A549 (cell line): Measurements from ENCODE around the gene ERFE. TPM values are rescaled to one million over a fixed set of nuclear protein-coding genes. Genes with fewer than 3 reads are reported as not detected.

Experiments
- ATAC-seq, 2 experiments: fragments of 200-7000 bp in 1 of 2; fragments of >200 bp in 1 of 2; cut with Nextera tagmentation in 1 of 2; cut with Tn5 transposase in 1 of 2; 3 replicates each; pipeline versions ENCODE4 v1.8.0 to v1.9.1; 2018 to 2020; ENCODE audit warnings: mild to moderate bottlenecking in 1 of 2, moderate library complexity in 1 of 2
- CTCF ChIA-PET: fragments of 300-600 bp; sonication (Branson Sonifier 250); formaldehyde crosslinking; extraction: SDS; loops from one replicate; lab custom pipeline; 2021; ENCODE audit warnings: antibody characterized with exemption, inconsistent platforms; lab: Yijun Ruan, JAX
- POLR2A ChIA-PET: fragments of 350-600 bp; formaldehyde crosslinking; extraction: SDS; loops from one replicate; lab custom pipeline; 2021; ENCODE audit warnings: antibody characterized with exemption, inconsistent platforms; lab: Yijun Ruan, JAX
- DNase-seq, 2 experiments: peaks; one replicate each; pipeline versions ENCODE4 v3.0.0 to v3.0.0-alpha.2; 2011 to 2016; ENCODE audit warnings: low read depth in 1 of 2, low spot score in 1 of 2
- FAIRE-seq: peaks from 2 replicates; lab custom pipeline; 2011; peaks lifted over from hg19 to GRCh38; lab: Jason Lieb, UNC
- H3K27ac ChIP-seq, 2 experiments: fragments of >200 bp; sonication (Bioruptor Twin); formaldehyde crosslinking; 3 replicates each; pipeline ENCODE4 v1.5.1; 2016 to 2017
- H3K4me1 ChIP-seq: fragments of >200 bp; sonication (Bioruptor Twin); formaldehyde crosslinking; 3 replicates; pipeline ENCODE4 v1.6.1; 2016
- H3K4me2 ChIP-seq: fragments of >200 bp; sonication (Bioruptor Twin); formaldehyde crosslinking; 3 replicates; pipeline ENCODE4 v1.6.1; 2016
- H3K4me3 ChIP-seq: fragments of >200 bp; sonication (Bioruptor Twin); formaldehyde crosslinking; 3 replicates; pipeline ENCODE4 v1.5.1; 2016
- H3K9me3 ChIP-seq: fragments of >200 bp; sonication (Bioruptor Twin); formaldehyde crosslinking; 3 replicates; pipeline ENCODE4 v1.6.1; 2016
- CEBPB ChIP-seq, 2 experiments: fragments of >200 bp in 1 of 2; sonication (Bioruptor Twin) in 1 of 2; formaldehyde crosslinking in 1 of 2; IDR thresholded peaks; 2 replicates each; pipeline ENCODE4 v1.6.1; 2012 to 2016
- E2F6 ChIP-seq: IDR thresholded peaks from 2 replicates; pipeline ENCODE4 v1.6.1; 2012; ENCODE audit warnings: low read depth, borderline replicate concordance
- HOXB5 ChIP-seq: fragments of 250-450 bp; sonication (Bioruptor Pico); IDR thresholded peaks from 2 replicates; pipeline ENCODE4 v1.5.0; 2020; ENCODE audit warnings: mild to moderate bottlenecking, moderate library complexity
- JUN ChIP-seq, 2 experiments: fragments of >200 bp; sonication (Bioruptor Twin); formaldehyde crosslinking; IDR thresholded peaks; 2 replicates in 1 of 2; 3 replicates in 1 of 2; pipeline ENCODE4 v1.6.1; 2016 to 2017
- MAX ChIP-seq: IDR thresholded peaks from 2 replicates; pipeline ENCODE4 v1.6.1; 2012
- MAZ ChIP-seq: fragments of 150-350 bp; IDR thresholded peaks from 2 replicates; pipeline ENCODE4 v1.6.1; 2014; ENCODE audit warnings: antibody characterized with exemption, low read depth, low read length, borderline replicate concordance
- NFE2L2 ChIP-seq: fragments of 150-350 bp; conservative IDR thresholded peaks from 2 replicates; pipeline ENCODE4 v1.6.1; 2014; ENCODE audit warnings: low read length
- POLR2A ChIP-seq: IDR thresholded peaks from 2 replicates; pipeline ENCODE4 v1.6.1; 2012; ENCODE audit warnings: mild to moderate bottlenecking, low read length
- RFX5 ChIP-seq: fragments of 450-650 bp; IDR thresholded peaks from 2 replicates; pipeline ENCODE4 v1.7.1; 2014; ENCODE audit warnings: antibody characterized with exemption, mild to moderate bottlenecking, moderate library complexity
- RNF2 ChIP-seq: fragments of 200-600 bp; sonication (generic); IDR thresholded peaks from 2 replicates; pipeline ENCODE4 v1.6.1; 2016; ENCODE audit warnings: low read depth, mild to moderate bottlenecking, antibody characterized with exemption, moderate library complexity, borderline replicate concordance
- SREBF2 ChIP-seq: fragments of 450-650 bp; IDR thresholded peaks from 2 replicates; pipeline ENCODE4 v1.6.1; 2014; ENCODE audit warnings: mild to moderate bottlenecking, moderate library complexity
- TFCP2L1 ChIP-seq: fragments of 250-450 bp; sonication (Bioruptor Pico); IDR thresholded peaks from 2 replicates; pipeline ENCODE4 v1.5.0; 2021; ENCODE audit warnings: mild to moderate bottlenecking
- TP53 ChIP-seq: fragments of 250-450 bp; sonication (Bioruptor Pico); IDR thresholded peaks from 2 replicates; pipeline ENCODE4 v1.5.0; 2021; ENCODE audit warnings: mild to moderate bottlenecking, moderate library complexity
- ZNF302 ChIP-seq: fragments of 250-450 bp; sonication (Bioruptor Pico); IDR thresholded peaks from 2 replicates; pipeline ENCODE4 v1.9.0; 2021; ENCODE audit warnings: inconsistent platforms, mild to moderate bottlenecking, moderate library complexity
- WGBS: methylation state at CpG from one replicate; pipeline ENCODE4 v1.1.6; 2017; ENCODE audit errors: missing lambda C conversion rate; 5-methylcytosine and 5-hydroxymethylcytosine counted together
- polyA plus RNA-seq, 4 experiments: library from polyadenylated mRNA; depleted of rRNA in 3 of 4; stranded (reverse); fragments of >200 nt; fragmentation: RNase III in 1 of 4; extraction: RNeasy Plus Mini Kit Qiagen cat#74134 plus additional on column Dnase treatment in 1 of 4; gene quantifications; 2 replicates in 3 of 4; 3 replicates in 1 of 4; pipeline ENCODE4 v1.2.3, GENCODE V29; 2011 to 2017
- TF ChIP-seq, protein P1 (sequence below): fragments of >200 bp; sonication (Bioruptor Twin); formaldehyde crosslinking; IDR thresholded peaks from 3 replicates; pipeline ENCODE4 v1.5.1; 2016
- TF ChIP-seq, protein P2 (sequence below): fragments of 200-600 bp; sonication (generic); IDR thresholded peaks from 2 replicates; pipeline ENCODE4 v1.6.1; 2016; ENCODE audit warnings: antibody characterized with exemption, mild to moderate bottlenecking, moderate library complexity

ERFE gene
- polyA plus RNA-seq, 2 of the 4 experiments (the other 2 are of a cell fraction) = 2.6 TPM

GRCh38 chr2:238203094-238203972 lies 44.6 kb downstream of the ERFE start, which contains the start of gene ILKAP (continued):
- peak; percentile 62 to 76; a peak in 2 of 5 replicates for TF ChIP-seq JUN (IDR thresholded peaks at IDR 0.05)
- TF ChIP-seq SREBF2 = no peak
- TF ChIP-seq TFCP2L1 (CRISPR knock-in tag) = no peak
- no peak for TF ChIP-seq RFX5
- peak; percentile 70 for TF ChIP-seq POLR2A
- TF ChIP-seq, protein P1, sequence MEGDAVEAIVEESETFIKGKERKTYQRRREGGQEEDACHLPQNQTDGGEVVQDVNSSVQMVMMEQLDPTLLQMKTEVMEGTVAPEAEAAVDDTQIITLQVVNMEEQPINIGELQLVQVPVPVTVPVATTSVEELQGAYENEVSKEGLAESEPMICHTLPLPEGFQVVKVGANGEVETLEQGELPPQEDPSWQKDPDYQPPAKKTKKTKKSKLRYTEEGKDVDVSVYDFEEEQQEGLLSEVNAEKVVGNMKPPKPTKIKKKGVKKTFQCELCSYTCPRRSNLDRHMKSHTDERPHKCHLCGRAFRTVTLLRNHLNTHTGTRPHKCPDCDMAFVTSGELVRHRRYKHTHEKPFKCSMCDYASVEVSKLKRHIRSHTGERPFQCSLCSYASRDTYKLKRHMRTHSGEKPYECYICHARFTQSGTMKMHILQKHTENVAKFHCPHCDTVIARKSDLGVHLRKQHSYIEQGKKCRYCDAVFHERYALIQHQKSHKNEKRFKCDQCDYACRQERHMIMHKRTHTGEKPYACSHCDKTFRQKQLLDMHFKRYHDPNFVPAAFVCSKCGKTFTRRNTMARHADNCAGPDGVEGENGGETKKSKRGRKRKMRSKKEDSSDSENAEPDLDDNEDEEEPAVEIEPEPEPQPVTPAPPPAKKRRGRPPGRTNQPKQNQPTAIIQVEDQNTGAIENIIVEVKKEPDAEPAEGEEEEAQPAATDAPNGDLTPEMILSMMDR = no peak

DNA sequence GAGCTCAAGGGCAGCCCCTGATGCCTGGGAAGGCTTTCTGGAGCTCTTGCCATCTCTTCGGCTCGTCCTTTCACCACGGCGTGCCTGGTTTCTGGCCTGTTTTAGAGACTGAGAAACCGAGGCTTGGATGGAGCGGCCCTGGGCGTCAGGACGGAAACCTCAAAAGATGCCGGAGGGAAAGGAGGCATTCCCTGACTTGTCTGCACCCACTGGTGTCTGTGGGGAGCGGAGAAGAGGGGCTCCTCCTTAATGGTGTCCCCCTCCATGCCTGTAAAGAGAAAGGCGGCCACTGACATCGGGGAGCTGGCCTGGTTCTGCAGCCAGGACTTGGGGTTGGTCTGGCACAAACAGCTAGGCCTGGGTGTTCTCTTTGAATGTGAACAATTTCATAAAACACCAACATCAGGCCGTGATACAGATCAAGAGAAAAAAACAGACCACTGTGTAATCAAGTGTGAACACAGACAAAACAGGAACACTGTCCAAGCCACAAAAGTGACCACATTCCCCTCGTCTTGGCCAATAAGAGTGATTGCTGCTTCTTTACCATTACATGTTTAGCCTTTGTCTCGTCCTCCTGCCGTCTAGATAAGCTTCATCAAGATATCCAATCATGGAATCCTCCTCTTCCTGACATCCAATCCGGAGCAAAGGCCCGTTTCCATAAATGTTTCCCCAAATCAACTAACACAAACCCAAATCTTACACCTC lies 45.4 kb downstream of the ERFE start:
- Histone ChIP-seq H3K4me2 (peak overlapping the region; percentile 84), H3K4me1 (peaks cover 16% of the 10 kb centered on the region), H3K4me3 (peak overlapping the region; percentile 99), H3K27ac (peak overlapping the region; percentile 98 to 99), H3K9me3 (no peaks in the 10 kb centered on the region)
- ATAC-seq = peak; percentile 41 to 55
- FAIRE-seq = no peak
- 58% methylated on average over 18 of the region's 18 CpGs for WGBS
- no peak for DNase-seq
- ChIA-PET POLR2A (interaction anchor here (1.0 kb wide), 1 partner anchor 36 kb away, joined by 3 read pairs; no protein-coding TSS in a partner anchor), CTCF (interaction anchor here (0.6 to 1.1 kb wide), 3 partner anchors 14 to 35 kb away, joined by 3 read pairs; no protein-coding TSS in a partner anchor)
- no peak for TF ChIP-seq RNF2
- no peak for TF ChIP-seq ZNF302 (CRISPR knock-in tag)
- no peak for TF ChIP-seq MAZ
- no peak for TF ChIP-seq JUN (IDR thresholded peaks at IDR 0.05)
- no peak; the same call in 1 of the 2 replicates for TF ChIP-seq E2F6
- TF ChIP-seq CEBPB (IDR thresholded peaks at IDR 0.05) = no peak
- no peak for TF ChIP-seq MAX
- no peak for TF ChIP-seq NFE2L2
- TF ChIP-seq HOXB5 (CRISPR knock-in tag) = peak; percentile 65; the same call in 1 of the 2 replicates
- TF ChIP-seq TP53 = peak; percentile 46; the same call in 1 of the 2 replicates
- TF ChIP-seq, protein P2, sequence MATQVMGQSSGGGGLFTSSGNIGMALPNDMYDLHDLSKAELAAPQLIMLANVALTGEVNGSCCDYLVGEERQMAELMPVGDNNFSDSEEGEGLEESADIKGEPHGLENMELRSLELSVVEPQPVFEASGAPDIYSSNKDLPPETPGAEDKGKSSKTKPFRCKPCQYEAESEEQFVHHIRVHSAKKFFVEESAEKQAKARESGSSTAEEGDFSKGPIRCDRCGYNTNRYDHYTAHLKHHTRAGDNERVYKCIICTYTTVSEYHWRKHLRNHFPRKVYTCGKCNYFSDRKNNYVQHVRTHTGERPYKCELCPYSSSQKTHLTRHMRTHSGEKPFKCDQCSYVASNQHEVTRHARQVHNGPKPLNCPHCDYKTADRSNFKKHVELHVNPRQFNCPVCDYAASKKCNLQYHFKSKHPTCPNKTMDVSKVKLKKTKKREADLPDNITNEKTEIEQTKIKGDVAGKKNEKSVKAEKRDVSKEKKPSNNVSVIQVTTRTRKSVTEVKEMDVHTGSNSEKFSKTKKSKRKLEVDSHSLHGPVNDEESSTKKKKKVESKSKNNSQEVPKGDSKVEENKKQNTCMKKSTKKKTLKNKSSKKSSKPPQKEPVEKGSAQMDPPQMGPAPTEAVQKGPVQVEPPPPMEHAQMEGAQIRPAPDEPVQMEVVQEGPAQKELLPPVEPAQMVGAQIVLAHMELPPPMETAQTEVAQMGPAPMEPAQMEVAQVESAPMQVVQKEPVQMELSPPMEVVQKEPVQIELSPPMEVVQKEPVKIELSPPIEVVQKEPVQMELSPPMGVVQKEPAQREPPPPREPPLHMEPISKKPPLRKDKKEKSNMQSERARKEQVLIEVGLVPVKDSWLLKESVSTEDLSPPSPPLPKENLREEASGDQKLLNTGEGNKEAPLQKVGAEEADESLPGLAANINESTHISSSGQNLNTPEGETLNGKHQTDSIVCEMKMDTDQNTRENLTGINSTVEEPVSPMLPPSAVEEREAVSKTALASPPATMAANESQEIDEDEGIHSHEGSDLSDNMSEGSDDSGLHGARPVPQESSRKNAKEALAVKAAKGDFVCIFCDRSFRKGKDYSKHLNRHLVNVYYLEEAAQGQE = no peak
